ENCODE results near the gene FBXO31. TPM values are rescaled to one million over a fixed set of nuclear protein-coding genes. Genes with fewer than 3 reads are reported as not detected.
A peak's percentile ranks its signal among the peaks of the same experiment; 100 is the strongest.

Gene FBXO31
- total and polyA plus RNA-seq, 9 of the 15 experiments (the other 6 are each of a cell fraction or from before 2014, with no cell fraction given), result 0.18 to 33.3 (median 10.9) TPM

DNA sequence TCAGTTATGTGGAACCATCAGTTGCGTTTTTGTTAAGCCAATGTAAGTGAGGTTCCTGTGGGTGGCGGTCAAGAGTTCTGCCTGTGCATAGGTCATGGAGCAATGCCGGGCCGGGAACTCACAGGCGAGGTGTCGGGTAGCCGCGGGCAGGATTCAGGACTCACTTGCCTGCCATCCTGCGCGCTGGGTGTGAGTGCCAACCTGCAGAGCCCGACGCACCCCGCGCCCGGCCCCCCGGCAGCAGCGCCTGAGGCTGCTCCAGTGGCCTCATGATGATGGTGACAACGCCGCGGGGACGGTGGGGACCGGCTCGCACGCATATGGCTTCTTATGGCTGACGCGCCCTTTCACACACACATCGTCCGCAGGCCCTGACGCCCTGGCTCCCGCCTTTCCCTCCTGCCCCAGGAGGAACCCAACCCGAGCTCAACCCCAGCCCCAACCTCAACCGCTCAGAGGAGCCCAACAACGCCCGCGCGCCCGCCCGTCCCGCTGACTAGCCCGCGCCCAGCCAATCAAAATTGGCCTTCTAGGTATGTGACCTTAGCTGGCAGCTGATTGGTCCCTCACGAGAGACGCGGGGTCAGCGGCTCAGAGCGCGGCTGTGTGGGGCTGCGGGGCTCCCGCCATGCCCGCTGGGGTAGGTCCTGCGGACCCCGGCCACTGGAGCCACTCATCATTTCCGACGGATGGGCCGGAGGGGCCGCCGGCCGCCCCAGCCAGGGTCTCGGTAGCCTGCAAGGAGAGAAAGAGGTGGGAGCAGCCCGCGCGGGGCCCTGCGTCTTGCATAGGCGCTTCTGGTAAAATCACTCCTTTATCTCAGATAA, 66.4 kb downstream of the FBXO31 start, which contains the start of gene C16orf95 (continued):
- TF ChIP-seq, protein P1, sequence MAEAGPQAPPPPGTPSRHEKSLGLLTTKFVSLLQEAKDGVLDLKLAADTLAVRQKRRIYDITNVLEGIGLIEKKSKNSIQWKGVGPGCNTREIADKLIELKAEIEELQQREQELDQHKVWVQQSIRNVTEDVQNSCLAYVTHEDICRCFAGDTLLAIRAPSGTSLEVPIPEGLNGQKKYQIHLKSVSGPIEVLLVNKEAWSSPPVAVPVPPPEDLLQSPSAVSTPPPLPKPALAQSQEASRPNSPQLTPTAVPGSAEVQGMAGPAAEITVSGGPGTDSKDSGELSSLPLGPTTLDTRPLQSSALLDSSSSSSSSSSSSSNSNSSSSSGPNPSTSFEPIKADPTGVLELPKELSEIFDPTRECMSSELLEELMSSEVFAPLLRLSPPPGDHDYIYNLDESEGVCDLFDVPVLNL (CRISPR knock-in tag; IDR thresholded peaks at IDR 0.05; ENCODE audit: low read depth), result 0 out of 2 replicates have a peak, but pooled peaks have one; percentile 56
- TF ChIP-seq, protein P2, sequence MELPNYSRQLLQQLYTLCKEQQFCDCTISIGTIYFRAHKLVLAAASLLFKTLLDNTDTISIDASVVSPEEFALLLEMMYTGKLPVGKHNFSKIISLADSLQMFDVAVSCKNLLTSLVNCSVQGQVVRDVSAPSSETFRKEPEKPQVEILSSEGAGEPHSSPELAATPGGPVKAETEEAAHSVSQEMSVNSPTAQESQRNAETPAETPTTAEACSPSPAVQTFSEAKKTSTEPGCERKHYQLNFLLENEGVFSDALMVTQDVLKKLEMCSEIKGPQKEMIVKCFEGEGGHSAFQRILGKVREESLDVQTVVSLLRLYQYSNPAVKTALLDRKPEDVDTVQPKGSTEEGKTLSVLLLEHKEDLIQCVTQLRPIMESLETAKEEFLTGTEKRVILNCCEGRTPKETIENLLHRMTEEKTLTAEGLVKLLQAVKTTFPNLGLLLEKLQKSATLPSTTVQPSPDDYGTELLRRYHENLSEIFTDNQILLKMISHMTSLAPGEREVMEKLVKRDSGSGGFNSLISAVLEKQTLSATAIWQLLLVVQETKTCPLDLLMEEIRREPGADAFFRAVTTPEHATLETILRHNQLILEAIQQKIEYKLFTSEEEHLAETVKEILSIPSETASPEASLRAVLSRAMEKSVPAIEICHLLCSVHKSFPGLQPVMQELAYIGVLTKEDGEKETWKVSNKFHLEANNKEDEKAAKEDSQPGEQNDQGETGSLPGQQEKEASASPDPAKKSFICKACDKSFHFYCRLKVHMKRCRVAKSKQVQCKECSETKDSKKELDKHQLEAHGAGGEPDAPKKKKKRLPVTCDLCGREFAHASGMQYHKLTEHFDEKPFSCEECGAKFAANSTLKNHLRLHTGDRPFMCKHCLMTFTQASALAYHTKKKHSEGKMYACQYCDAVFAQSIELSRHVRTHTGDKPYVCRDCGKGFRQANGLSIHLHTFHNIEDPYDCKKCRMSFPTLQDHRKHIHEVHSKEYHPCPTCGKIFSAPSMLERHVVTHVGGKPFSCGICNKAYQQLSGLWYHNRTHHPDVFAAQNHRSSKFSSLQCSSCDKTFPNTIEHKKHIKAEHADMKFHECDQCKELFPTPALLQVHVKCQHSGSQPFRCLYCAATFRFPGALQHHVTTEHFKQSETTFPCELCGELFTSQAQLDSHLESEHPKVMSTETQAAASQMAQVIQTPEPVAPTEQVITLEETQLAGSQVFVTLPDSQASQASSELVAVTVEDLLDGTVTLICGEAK (IDR thresholded peaks at IDR 0.05), result no peak
- TF ChIP-seq, protein P2 (CRISPR knock-in tag; IDR thresholded peaks at IDR 0.05), result no peak
- TF ChIP-seq, protein P3, sequence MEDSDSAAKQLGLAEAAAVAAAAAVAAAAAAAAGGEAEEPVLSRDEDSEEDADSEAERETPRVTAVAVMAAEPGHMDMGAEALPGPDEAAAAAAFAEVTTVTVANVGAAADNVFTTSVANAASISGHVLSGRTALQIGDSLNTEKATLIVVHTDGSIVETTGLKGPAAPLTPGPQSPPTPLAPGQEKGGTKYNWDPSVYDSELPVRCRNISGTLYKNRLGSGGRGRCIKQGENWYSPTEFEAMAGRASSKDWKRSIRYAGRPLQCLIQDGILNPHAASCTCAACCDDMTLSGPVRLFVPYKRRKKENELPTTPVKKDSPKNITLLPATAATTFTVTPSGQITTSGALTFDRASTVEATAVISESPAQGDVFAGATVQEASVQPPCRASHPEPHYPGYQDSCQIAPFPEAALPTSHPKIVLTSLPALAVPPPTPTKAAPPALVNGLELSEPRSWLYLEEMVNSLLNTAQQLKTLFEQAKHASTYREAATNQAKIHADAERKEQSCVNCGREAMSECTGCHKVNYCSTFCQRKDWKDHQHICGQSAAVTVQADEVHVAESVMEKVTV (CRISPR knock-in tag; IDR thresholded peaks at IDR 0.05), result peak; percentile 11; the same call in 1 of the 2 replicates
- TF ChIP-seq FOS (IDR thresholded peaks at IDR 0.05; ENCODE audit: extremely low read depth, insufficient read length) (peak; percentile 93), ZNF384 (IDR thresholded peaks at IDR 0.05; ENCODE audit: low read depth, low read length) (no peak), PREB (CRISPR knock-in tag; IDR thresholded peaks at IDR 0.05) (no peak), SIN3A (IDR thresholded peaks at IDR 0.05; ENCODE audit: borderline replicate concordance in 2 of 2, control insufficient read depth in 1 of 2, low read depth in 2 of 2, low read length in 2 of 2) (peak; percentile 23 to 64; a peak in 1 of 4 replicates), TARDBP (IDR thresholded peaks at IDR 0.05) (no peak), SMARCA5 (IDR thresholded peaks at IDR 0.05) (peak; percentile 97), HDAC1 (IDR thresholded peaks at IDR 0.05) (peak in 1 of 2 experiments; percentile 61; a peak in 2 of 4 replicates), ZNF717 (CRISPR knock-in tag; IDR thresholded peaks at IDR 0.05) (no peak), PURB (CRISPR knock-in tag; IDR thresholded peaks at IDR 0.05; ENCODE audit: low read depth) (no peak), ZNF143 (CRISPR knock-in tag; IDR thresholded peaks at IDR 0.05) (no peak), DPF2 (IDR thresholded peaks at IDR 0.05) (peak; percentile 16)

Measured in K562 (cell line).